ENCODE data around the gene FSTL4. TPM values are rescaled to one million over a fixed set of nuclear protein-coding genes. Genes with fewer than 3 reads are reported as not detected.

FSTL4 gene
- total and polyA plus RNA-seq, 4 donors: 0.08 to 1.4 (median 0.31) TPM

DNA sequence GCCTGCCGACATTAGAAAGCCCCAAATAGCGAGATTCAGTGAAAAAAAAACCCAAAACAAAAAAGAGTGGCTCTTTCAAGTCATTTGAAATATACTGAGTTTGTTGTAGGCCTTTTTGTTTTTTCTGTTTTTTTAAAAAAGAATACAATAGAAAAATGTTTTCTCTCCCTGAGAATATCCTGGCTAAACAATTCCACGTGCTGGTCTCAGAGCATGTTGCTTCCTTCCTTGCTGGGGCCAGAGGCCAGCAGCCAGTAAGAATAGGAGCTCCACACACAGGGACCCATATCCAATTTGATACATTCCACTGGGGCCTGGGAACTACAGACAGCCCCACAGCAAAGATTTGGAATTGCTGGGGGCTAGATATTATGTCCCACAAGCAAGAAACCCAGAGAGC is 369.1 kb downstream of the FSTL4 start:
- H3K36me3 ChIP-seq (ENCODE audit: control insufficient read depth in 4 of 4, insufficient read depth in 4 of 4, low read length in 4 of 4): no peaks in the 10 kb centered on the region
- 86% methylated on average over 3 of the region's 3 CpGs for WGBS, 2 donors
- TF ChIP-seq CTCF (IDR thresholded peaks at IDR 0.05; ENCODE audit: control extremely low read depth, extremely low read depth): no peak
- H3K27ac ChIP-seq (ENCODE audit: low read depth in 1 of 2, low read length in 1 of 2): no peak overlapping the region
- no peak for ATAC-seq (ENCODE audit: insufficient read depth, low FRiP score)
- no peaks in the 10 kb centered on the region for H3K9me3 ChIP-seq (ENCODE audit: control insufficient read depth in 4 of 4, insufficient read depth in 3 of 4, low read length in 3 of 4)
- peaks cover 0 to 2% (median 0%) of the 10 kb centered on the region in 3 donors for H3K27me3 ChIP-seq (ENCODE audit: control insufficient read depth in 3 of 3, insufficient read depth in 3 of 3, low read length in 2 of 3)
- no peak overlapping the region for H3K9ac ChIP-seq (ENCODE audit: insufficient read depth in 1 of 2, low read length in 2 of 2)
- H3K4me3 ChIP-seq: no peak overlapping the region
- DNase-seq: no peak
- peaks cover 0 to 16% (median 0%) of the 10 kb centered on the region in 5 donors for H3K4me1 ChIP-seq (ENCODE audit: control insufficient read depth in 5 of 5, insufficient read depth in 5 of 5, low read length in 5 of 5)

GRCh38 chr5:133242221-133242835 is 370.0 kb downstream of the FSTL4 start:
- no peaks in the 10 kb centered on the region for H3K9me3 ChIP-seq (ENCODE audit: control insufficient read depth in 4 of 4, insufficient read depth in 3 of 4, low read length in 3 of 4)
- H3K36me3 ChIP-seq (ENCODE audit: control insufficient read depth in 4 of 4, insufficient read depth in 4 of 4, low read length in 4 of 4): no peaks in the 10 kb centered on the region
- ATAC-seq (ENCODE audit: insufficient read depth, low FRiP score) (no peak), DNase-seq (no peak)
- no peak overlapping the region for H3K9ac ChIP-seq (ENCODE audit: insufficient read depth in 1 of 2, low read length in 2 of 2)
- peaks cover 0 to 16% (median 0%) of the 10 kb centered on the region in 5 donors for H3K4me1 ChIP-seq (ENCODE audit: control insufficient read depth in 5 of 5, insufficient read depth in 5 of 5, low read length in 5 of 5)
- no peak overlapping the region for H3K27ac ChIP-seq (ENCODE audit: low read depth in 1 of 2, low read length in 1 of 2)
- no peak overlapping the region for H3K4me3 ChIP-seq
- TF ChIP-seq CTCF (IDR thresholded peaks at IDR 0.05; ENCODE audit: control extremely low read depth, extremely low read depth): no peak
- 77 to 88% methylated on average over 4 of the region's 4 CpGs for WGBS, 2 donors
- peaks cover 0 to 2% (median 0%) of the 10 kb centered on the region in 3 donors for H3K27me3 ChIP-seq (ENCODE audit: control insufficient read depth in 3 of 3, insufficient read depth in 3 of 3, low read length in 2 of 3)

DNA sequence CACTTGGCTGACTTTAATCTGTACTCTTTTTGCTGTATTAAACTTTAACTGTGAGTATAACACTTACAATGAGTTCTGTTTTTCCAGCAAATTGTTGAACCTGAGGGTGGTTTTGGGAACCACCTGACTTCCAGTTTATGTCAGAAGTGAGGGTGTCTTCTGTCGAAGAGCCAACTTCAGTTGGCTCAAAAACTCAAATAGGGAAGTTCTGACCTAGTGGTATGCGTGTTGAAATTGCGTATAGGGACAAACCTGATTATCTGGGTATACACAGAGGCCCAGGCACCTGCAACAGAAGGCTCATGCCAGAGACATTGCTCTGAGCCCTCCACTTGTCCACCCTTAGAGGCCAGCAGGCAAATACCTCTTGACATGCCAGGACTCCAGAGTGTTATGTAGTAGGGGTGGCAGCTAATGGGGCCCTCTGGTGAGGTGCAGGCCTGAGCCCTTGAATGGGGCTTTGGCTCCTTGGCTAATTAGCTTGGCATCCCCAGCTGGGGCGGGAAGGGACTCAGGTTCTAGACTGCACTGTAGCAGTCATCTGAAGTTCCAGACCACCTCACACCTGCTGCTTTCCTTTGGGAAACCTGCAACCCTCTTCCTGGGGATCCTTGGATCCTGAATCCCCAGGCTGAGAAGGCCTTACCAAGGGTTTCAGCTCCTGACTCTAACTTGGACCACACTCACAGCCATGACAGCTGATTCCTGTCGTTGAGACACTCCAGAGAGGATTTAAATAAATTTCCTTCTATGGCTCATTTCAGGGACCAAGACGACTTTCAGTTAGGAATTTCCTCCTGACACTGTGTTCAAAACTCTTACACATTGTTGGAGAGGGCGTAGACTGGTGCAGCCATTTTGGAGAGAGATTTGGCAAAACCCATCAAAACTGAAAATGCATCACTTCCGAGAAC is 370.9 kb downstream of the FSTL4 start:
- H3K36me3 ChIP-seq (ENCODE audit: control insufficient read depth in 4 of 4, insufficient read depth in 4 of 4, low read length in 4 of 4): no peaks in the 10 kb centered on the region
- ATAC-seq (ENCODE audit: insufficient read depth, low FRiP score) (peak; percentile 53), DNase-seq (peak in 2 of 3 donors; percentile 41 to 59)
- peaks cover 0 to 2% (median 0%) of the 10 kb centered on the region in 3 donors for H3K27me3 ChIP-seq (ENCODE audit: control insufficient read depth in 3 of 3, insufficient read depth in 3 of 3, low read length in 2 of 3)
- H3K9me3 ChIP-seq (ENCODE audit: control insufficient read depth in 4 of 4, insufficient read depth in 3 of 4, low read length in 3 of 4): no peaks in the 10 kb centered on the region
- H3K4me3 ChIP-seq: no peak overlapping the region
- no peak overlapping the region for H3K9ac ChIP-seq (ENCODE audit: insufficient read depth in 1 of 2, low read length in 2 of 2)
- H3K4me1 ChIP-seq (ENCODE audit: control insufficient read depth in 5 of 5, insufficient read depth in 5 of 5, low read length in 5 of 5): peaks cover 0 to 16% (median 0%) of the 10 kb centered on the region in 5 donors
- peak overlapping the region in 1 of 2 donors; percentile 18 for H3K27ac ChIP-seq (ENCODE audit: low read depth in 1 of 2, low read length in 1 of 2)
- WGBS, 2 donors: 60 to 63% methylated on average over 8 of the region's 8 CpGs
- TF ChIP-seq CTCF (IDR thresholded peaks at IDR 0.05; ENCODE audit: control extremely low read depth, extremely low read depth): no peak
